IMR-90 (cell line): ENCODE measurements around the gene MEGF11. TPM values are rescaled to one million over a fixed set of nuclear protein-coding genes. Genes with fewer than 3 reads are reported as not detected.

Source experiments
- ATAC-seq: fragments of 200-7000 bp; cut with Tn5 transposase; 2 replicates; pipeline ENCODE4 v1.9.1; 2020; ENCODE audit warnings: low read depth, mild to moderate bottlenecking, moderate library complexity
- BruUV-seq: library from RNA; stranded (reverse); fragments of 400-500 nt; replicated peaks from 2 replicates; lab custom pipeline; 2021; lab: Mats Ljungman, UMichigan
- CTCF ChIA-PET: fragments of 300-600 bp; formaldehyde crosslinking; extraction: SDS; loops from one replicate; lab custom pipeline; 2021; ENCODE audit warnings: antibody characterized with exemption; lab: Yijun Ruan, JAX
- POLR2A ChIA-PET: fragments of 300-600 bp; sonication (Branson Sonifier 250); formaldehyde crosslinking; loops from one replicate; lab custom pipeline; 2022; ENCODE audit warnings: antibody characterized with exemption; ENCODE audit not compliant: unreplicated experiment; lab: Charles Lee
- DNase-seq: peaks from one replicate; pipeline ENCODE4 v3.0.0; 2013
- H2AFZ ChIP-seq: replicated peaks from 2 replicates; pipeline ENCODE3; 2013; ENCODE audit warnings: low read length, mild to moderate bottlenecking; ENCODE audit not compliant: poor library complexity
- H2AK5ac ChIP-seq: 2 replicates; pipeline ENCODE4 v1.6.1; 2013; ENCODE audit warnings: low read depth, low read length, inconsistent platforms
- H2AK9ac ChIP-seq: replicated peaks from 2 replicates; pipeline ENCODE3; 2013; ENCODE audit warnings: mild to moderate bottlenecking, low read depth, low read length, moderate library complexity; ENCODE audit not compliant: poor library complexity
- H2BK120ac ChIP-seq: 2 replicates; pipeline ENCODE4 v1.6.1; 2013; ENCODE audit warnings: low read depth, low read length, inconsistent platforms
- H2BK15ac ChIP-seq: 3 replicates; pipeline ENCODE4 v1.6.1; 2013; ENCODE audit warnings: low read depth, low read length, inconsistent platforms
- H2BK20ac ChIP-seq: 2 replicates; pipeline ENCODE4 v1.6.1; 2013; ENCODE audit warnings: low read depth, mild to moderate bottlenecking, inconsistent platforms, low read length, moderate library complexity
- H2BK5ac ChIP-seq: 2 replicates; pipeline ENCODE4 v1.6.1; 2013; ENCODE audit warnings: mild to moderate bottlenecking, low read depth, low read length, inconsistent platforms; ENCODE audit not compliant: poor library complexity, severe bottlenecking
- H3K14ac ChIP-seq: replicated peaks from 2 replicates; pipeline ENCODE4 v1.6.1; 2013; ENCODE audit warnings: low read depth, low read length, inconsistent platforms
- H3K18ac ChIP-seq: 2 replicates; pipeline ENCODE4 v1.6.1; 2013; ENCODE audit warnings: low read depth, low read length, control low read depth
- H3K23ac ChIP-seq: 2 replicates; pipeline ENCODE4 v1.6.1; 2013; ENCODE audit warnings: low read depth, low read length, inconsistent platforms
- H3K27ac ChIP-seq: 2 replicates; pipeline ENCODE4 v1.5.1; 2013; ENCODE audit warnings: mild to moderate bottlenecking, control low read depth, low read length; ENCODE audit not compliant: insufficient read depth
- H3K27me3 ChIP-seq: 2 replicates; pipeline ENCODE4 v1.6.1; 2013; ENCODE audit warnings: low read length; ENCODE audit not compliant: control insufficient read depth, insufficient read depth
- H3K36me3 ChIP-seq: 2 replicates; pipeline ENCODE4 v1.6.1; 2013; ENCODE audit warnings: low read length, mixed read lengths; ENCODE audit not compliant: control insufficient read depth, insufficient read depth
- H3K4ac ChIP-seq: 2 replicates; pipeline ENCODE4 v1.6.1; 2013; ENCODE audit warnings: low read depth, low read length, inconsistent platforms
- H3K4me1 ChIP-seq: 2 replicates; pipeline ENCODE4 v1.6.1; 2013; ENCODE audit warnings: low read length, mixed read lengths; ENCODE audit not compliant: control insufficient read depth, insufficient read depth
- H3K4me2 ChIP-seq: 2 replicates; pipeline ENCODE4 v1.6.1; 2013; ENCODE audit warnings: low read depth, mild to moderate bottlenecking, control low read depth, low read length, moderate library complexity
- H3K4me3 ChIP-seq: 2 replicates; pipeline ENCODE4 v1.5.1; 2013; ENCODE audit warnings: low read depth, mild to moderate bottlenecking, control low read depth, low read length, moderate library complexity; ENCODE audit not compliant: insufficient read depth
- H3K56ac ChIP-seq: 2 replicates; pipeline ENCODE4 v1.6.1; 2013; ENCODE audit warnings: low read length, inconsistent platforms; ENCODE audit not compliant: insufficient read depth; ENCODE audit errors: extremely low read depth
- H3K79me1 ChIP-seq, 2 experiments: 2 replicates each; pipeline ENCODE4 v1.6.1; 2013; ENCODE audit warnings: low read length in 2 of 2, inconsistent platforms in 1 of 2, low read depth in 1 of 2
- H3K9ac ChIP-seq: 2 replicates; pipeline ENCODE4 v1.6.1; 2013; ENCODE audit warnings: low read depth, low read length, control low read depth
- H3K9me1 ChIP-seq: 2 replicates; pipeline ENCODE4 v1.6.1; 2013; ENCODE audit warnings: low read length, inconsistent platforms; ENCODE audit not compliant: insufficient read depth
- H3K9me3 ChIP-seq: 2 replicates; pipeline ENCODE4 v1.6.1; 2013; ENCODE audit warnings: low read length; ENCODE audit not compliant: control insufficient read depth, insufficient read depth
- H4K20me1 ChIP-seq: 2 replicates; pipeline ENCODE4 v1.6.1; 2013; ENCODE audit warnings: low read length, inconsistent platforms; ENCODE audit not compliant: insufficient read depth
- H4K5ac ChIP-seq: 2 replicates; pipeline ENCODE4 v1.6.1; 2013; ENCODE audit warnings: mild to moderate bottlenecking, low read depth, low read length, control low read depth
- H4K8ac ChIP-seq, 2 experiments: 2 replicates each; pipeline ENCODE4 v1.6.1; 2013; ENCODE audit warnings: low read depth in 2 of 2, low read length in 2 of 2, control low read depth in 1 of 2, inconsistent platforms in 1 of 2
- H4K91ac ChIP-seq: 2 replicates; pipeline ENCODE4 v1.6.1; 2013; ENCODE audit warnings: low read depth, low read length, inconsistent platforms; ENCODE audit not compliant: insufficient read depth
- MAZ ChIP-seq: IDR thresholded peaks from 2 replicates; pipeline ENCODE4 v1.6.1; 2012; ENCODE audit warnings: low read depth, mild to moderate bottlenecking, low read length, improper control_type of control experiment, moderate library complexity, borderline replicate concordance
- WGBS, 2 experiments: methylation state at CpG; one replicate each; pipeline versions ENCODE4 v1.1.5 to v1.1.7; 2013; ENCODE audit warnings: missing lambda C conversion rate in 2 of 2; ENCODE audit not compliant: insufficient read length in 1 of 2; ENCODE audit errors: extremely low coverage in 2 of 2; 5-methylcytosine and 5-hydroxymethylcytosine counted together
- dilution Hi-C: fragments of 300-500 bp; cut with HindIII; formaldehyde crosslinking; loops from one replicate; pipeline ENCODE4 v1.14.3; 2018; ENCODE audit warnings: low sequenced_read_pairs; ENCODE audit not compliant: unreplicated experiment
- in situ Hi-C: fragments of 300-500 bp; cut with MboI; formaldehyde crosslinking; loops from 3 replicates; pipeline ENCODE4 v1.14.3; 2019; ENCODE audit warnings: low sequenced_read_pairs, inconsistent platforms, mixed read lengths
- intact Hi-C: fragments of 100-400 bp; cut with micrococcal nuclease; formaldehyde crosslinking; loops from 2 replicates; pipeline ENCODE4 v1.10.0; 2022
- polyA plus RNA-seq, 3 experiments: library from polyadenylated mRNA; depleted of rRNA; stranded (reverse); fragments of >200 nt; gene quantifications; 2 replicates each; pipeline ENCODE4 v1.2.3, GENCODE V29; 2012; ENCODE audit warnings: low replicate concordance in 1 of 3
- total RNA-seq: library from RNA; depleted of rRNA; stranded (reverse); fragments of >200 nt; gene quantifications from 2 replicates; pipeline ENCODE4 v1.2.3, GENCODE V29; 2012

MEGF11 gene
- total and polyA plus RNA-seq, 2 of the 4 experiments (the other 2 are of a cell fraction) = not detected

- no peak overlapping the region for H3K56ac ChIP-seq
- H3K79me1 ChIP-seq = no peaks in the 10 kb centered on the region
- CTCF ChIA-PET = no interaction called here
- no peak overlapping the region for H2BK15ac ChIP-seq
- H2BK120ac ChIP-seq = no peak overlapping the region
- no peaks in the 10 kb centered on the region for H3K36me3 ChIP-seq
- H3K27ac ChIP-seq = no peak overlapping the region
- no peaks in the 10 kb centered on the region for H3K4me1 ChIP-seq
- TF ChIP-seq MAZ = no peak
- POLR2A ChIA-PET = no interaction called here
- H4K91ac ChIP-seq = no peak overlapping the region
- H2AK5ac ChIP-seq = no peak overlapping the region
- H4K20me1 ChIP-seq = no peaks in the 10 kb centered on the region
- H4K8ac ChIP-seq = no peak overlapping the region
- H2BK20ac ChIP-seq = no peak overlapping the region
- DNase-seq (no peak), ATAC-seq (no peak)
- H2BK5ac ChIP-seq = no peak overlapping the region
- no peak overlapping the region for H3K14ac ChIP-seq
- H3K4me3 ChIP-seq = no peak overlapping the region
- intact Hi-C loops (no loop called here), dilution Hi-C loops (no loop called here), in situ Hi-C loops (no loop called here)
- WGBS, 2 experiments = 52% methylated on average over 3 of the region's 5 CpGs; no CpG with 5 or more reads in 1 of the 2 experiments
- no peak overlapping the region for H4K5ac ChIP-seq
- BruUV-seq = no TSS peak
- H3K9me3 ChIP-seq = no peaks in the 10 kb centered on the region
- H3K27me3 ChIP-seq = peaks cover 55% of the 10 kb centered on the region
- H3K9ac ChIP-seq = no peak overlapping the region
- H3K9me1 ChIP-seq = no peaks in the 10 kb centered on the region
- no peak overlapping the region for H3K4me2 ChIP-seq
- H2AK9ac ChIP-seq = no peak overlapping the region
- H3K18ac ChIP-seq = no peak overlapping the region
- H3K23ac ChIP-seq = no peak overlapping the region
- H3K4ac ChIP-seq = no peak overlapping the region
- no peak overlapping the region for H2AFZ ChIP-seq
Observed at GRCh38 chr15:66042624-66043023, 210.9 kb downstream of the MEGF11 start.
